ENCODE data around the gene KCNMB3.

GRCh38 chr3:179258820-179259219 is 7.9 kb upstream of the KCNMB3 start:
- TF ChIP-seq CTCF (conservative IDR thresholded peaks at IDR 0.05; ENCODE audit: low read depth, low read length) (no peak), EZH2 (IDR thresholded peaks at IDR 0.05; ENCODE audit: low read length, unreplicated experiment) (no peak)
